GM19463 (cell line): ENCODE results near the gene TTLL8.

Experiments used
- ATAC-seq: cut with Tn5 transposase; IDR thresholded peaks from one replicate; pipeline ENCODE4 v1.9.1; 2021; ENCODE audit warnings: mild to moderate bottlenecking, moderate library complexity; ENCODE audit not compliant: unreplicated experiment

The TTLL8 gene

DNA sequence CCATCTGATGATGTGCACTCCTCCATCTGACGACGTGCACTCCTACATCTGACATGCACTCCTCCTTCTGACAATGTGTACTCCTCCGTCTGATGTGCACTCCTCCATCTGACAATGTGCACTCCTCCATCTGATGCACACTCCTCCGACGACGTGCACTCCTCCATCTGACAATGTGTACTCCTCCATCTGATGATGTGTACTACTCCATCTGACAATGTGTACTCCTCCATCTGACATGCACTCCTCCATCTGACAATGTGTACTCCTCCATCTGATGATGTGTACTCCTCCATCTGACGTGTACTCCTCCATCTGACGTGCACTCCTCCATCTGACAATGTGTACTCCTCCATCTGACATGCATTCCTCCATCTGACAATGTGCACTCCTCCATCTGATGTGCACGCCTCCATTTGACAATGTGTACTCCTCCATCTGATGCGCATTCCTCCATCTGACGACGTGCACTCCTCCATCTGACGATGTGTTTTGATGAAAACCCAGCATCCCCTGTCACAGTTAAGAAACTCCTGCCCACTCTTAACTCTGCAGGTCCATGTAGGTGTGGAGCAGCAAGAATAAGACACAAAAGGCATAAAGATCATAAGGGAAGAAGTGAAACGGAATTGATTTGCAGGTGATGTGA is 35.8 kb downstream of the TTLL8 start:
- ATAC-seq = no peak

DNA sequence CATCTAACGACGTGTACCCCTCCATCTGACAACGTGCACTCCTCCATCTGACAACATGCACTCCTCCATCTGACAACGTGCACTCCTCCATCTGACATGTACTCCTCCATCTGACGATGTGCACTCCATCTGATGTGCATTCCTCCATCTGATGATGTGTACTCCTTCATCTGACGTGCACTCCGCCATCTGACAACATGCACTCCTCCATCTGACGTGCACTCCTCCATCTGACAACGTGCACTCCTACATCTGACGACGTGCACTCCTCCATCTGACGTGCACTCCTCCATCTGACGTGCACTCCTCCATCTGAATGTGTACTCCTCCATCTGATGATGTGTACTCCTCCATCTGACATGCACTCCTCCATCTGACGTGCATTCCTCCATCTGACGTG is 37.5 kb downstream of the TTLL8 start:
- ATAC-seq = no peak

DNA sequence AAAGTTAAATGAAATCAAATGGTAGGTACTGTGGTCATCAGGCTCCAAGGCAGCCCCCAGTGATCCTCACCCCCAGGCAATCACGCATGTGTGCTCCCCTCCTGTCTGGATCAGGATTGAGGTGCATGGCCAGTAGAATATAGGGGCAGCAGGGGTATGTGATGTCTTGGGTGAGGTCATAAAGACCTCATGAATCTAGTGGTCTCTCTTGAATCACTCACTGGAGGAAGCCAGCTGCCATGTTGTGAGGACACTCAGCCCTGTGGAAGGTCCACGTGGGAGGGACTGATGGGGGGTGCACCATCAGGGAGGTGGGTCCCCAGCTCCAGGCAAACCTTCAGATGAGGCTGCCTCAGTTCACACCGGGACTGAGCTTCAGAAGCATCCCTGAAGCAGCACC is 38.8 kb downstream of the TTLL8 start:
- no peak for ATAC-seq

DNA sequence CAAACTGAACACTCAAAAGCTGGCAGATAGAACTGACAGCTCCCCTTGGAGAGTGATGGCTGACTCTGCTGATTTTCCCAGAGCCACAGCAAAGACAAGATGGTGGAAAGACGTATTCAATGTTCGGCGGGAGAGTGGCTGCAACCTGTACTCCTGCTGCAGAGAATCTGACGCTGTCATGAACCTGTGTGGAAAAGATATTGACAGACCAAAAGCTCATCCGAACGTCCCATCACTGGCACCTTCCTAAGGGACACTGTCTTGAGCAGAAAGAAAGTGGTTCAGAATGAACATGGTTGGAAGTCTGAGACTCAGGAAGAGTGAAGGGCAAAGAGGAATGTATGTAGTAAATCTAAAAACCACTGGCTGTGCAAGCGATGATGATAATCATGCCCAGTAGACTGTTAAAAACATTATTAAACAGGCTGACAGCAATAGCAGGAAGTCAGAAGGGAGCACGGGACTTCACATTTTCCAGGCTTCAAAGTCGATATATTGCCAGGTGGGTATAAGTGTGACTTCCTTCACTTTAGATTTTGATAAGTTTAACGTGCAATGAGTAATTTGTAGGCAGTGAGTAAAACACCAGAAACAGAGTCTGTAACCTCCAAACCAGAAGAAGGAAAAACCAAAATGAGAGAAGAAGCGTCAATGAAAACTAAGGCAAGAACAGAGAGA is 39.4 kb downstream of the TTLL8 start:
- ATAC-seq = no peak

DNA sequence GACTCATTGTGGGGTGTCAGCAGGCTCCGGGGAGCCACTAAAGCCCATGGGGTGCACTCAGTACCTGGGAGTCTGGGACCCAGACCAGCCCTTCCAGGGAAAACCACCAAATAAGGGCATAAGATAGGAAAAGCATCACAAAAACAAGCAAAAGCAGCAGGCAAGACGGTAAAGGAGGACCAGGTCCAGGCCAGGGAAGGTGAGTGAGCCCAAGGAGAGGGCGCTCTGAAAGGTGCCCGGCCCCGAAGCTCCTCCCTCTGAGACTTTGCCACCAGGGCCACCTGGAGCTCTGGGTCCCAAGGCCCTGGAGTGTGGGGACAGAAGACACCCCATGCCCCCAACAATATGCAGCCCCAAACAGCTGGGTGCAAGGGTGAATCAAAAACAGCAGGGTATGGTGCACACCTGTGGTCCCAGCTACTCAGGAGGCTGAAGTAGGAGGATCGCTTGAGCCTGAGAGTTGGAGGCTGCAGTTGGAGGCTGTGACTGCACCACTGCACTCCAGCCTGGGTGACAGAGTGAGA is 40.3 kb downstream of the TTLL8 start:
- ATAC-seq = no peak

DNA sequence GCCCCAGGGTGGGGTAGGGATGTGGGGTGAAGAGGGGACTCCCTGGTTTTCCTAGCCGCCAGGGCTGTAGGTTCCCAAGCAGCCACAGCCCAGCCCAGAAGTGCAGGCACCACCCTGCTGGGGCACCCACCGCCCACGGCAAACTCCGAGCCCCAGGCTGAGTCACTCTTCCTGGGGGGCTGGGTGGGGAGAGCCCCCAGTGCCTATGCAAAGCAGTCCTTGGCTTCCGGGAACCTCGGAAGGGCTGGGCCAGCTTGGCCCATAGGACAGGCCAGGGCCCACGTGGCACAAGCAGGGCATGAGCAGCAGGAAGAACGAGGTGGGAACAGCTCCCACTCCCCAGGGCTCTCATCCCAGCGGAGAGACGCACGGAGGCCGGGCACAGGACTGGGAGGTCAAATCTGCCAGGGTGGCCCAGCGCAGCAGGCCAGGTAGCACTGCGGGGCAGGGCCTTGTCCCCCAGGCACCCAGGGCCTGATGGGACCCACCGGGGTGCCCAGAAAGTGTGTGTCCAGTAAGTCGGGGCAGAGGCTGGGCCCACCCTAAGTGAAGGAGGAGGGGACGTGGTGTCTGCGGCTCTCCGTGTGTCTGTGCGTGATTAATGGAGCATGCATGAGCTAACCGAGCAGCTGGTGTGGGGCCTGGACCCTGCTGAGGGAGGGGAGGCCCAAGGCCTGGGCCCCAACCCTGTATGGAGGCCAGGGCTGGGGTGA is 41.0 kb downstream of the TTLL8 start:
- no peak for ATAC-seq

DNA sequence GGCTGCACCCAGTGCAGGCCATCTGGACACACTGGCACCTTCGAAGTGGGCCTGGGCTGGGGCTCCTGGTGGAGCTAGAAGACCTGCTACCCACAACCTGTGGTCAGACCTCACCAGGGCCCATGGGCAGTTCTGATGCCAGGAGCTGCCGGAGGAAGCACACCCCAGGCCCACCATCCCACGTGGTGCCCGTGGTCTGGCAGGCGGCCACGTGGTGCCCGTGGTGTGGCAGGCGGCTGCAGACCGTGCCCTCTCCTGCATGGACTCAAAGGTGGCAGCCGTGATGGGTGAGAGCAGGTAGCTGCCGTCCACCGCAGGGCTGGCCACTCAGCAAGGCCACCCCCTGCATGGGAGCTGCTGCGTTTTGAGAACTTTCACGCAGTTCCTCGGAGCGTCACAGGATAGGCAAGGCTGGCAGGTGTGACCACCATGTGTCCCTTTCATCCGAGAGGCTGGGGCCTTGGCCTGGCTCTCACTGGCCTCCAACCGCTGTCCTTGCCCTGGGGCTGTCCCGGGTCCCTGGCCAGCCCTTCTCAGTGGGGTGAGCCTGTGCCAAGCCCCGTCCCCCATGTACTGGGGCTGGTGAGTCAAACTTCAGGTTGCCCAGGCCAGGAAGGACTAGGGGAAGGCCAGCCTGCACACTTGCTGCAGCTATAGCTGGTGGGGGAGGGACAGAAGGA is 41.6 kb downstream of the TTLL8 start:
- no peak for ATAC-seq

DNA sequence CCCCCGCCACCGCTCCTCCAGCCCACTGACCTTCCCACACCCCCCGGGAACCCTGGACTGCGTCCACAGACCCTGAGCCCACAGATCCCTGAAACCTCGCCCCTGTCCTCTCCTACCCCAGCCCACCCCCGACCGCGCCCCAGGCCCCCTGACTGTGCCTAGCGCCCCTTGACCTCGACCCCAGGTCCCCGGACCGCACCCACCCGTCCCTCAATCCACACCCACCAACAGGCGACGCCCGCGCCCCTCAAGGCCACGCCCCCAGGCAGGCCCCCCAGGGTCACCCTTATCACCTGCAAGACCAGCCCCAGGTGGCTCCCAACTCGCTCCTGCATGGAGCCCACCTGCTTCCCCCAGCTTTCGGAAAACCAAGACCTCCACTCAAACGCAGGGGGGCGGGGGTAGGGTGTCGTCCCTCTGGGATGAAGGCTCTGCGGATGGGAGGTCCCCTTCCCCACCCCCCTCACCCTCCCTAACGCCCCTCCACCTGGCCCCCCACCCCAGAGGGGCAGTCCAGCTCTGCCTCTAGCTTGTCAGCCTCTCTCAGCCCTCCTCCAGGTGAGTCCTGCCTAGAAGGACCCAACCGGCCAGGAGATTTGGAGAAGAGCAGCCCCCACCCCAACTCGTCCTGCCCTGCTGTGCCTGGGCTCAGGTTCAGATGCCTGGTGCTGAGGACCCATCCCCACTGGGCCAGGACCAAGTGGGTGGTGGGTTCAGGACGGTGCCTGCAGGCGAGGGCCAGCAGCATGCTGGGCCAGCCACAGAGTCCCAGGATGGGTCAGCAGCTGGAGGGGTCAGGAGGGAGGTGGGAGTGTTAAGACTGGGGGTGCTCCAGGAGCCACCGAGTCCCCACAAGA is 42.4 kb downstream of the TTLL8 start:
- ATAC-seq = no peak

DNA sequence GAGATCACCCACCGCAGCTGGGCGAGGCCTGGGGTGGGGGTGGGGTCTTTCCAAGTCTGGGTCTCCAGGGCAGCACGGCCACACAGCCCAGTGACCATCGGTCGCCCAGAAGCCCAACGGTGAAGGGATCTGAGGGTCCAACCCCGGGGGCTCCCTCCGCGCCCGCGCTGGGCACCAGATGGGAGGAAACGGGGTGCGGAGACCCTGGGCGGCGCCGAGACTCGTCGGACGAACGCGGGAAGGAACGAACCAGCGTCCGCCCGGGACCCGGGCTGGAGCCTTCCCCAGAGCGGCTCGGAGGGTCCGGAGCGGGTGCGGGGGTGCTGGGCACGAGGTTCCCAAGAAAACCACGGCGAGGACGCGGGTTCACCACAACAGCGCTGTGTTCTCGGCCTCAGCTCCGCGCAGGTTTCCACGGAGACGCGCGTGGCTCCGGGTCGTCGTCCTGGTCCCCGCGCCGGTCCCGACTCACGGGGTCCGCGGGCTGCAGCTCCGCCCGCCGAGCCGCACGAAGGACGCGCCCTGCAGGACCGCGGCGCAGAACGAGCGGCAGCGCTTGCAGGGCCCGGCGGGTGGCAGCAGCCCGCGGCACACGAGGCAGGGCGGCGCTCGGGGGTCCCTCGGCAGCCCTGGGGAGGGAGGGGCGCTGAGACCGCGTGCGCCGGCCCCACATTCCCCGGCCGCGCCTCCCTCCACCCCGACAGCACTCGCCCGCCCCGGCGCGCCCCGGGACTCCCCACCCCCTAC is 43.3 kb downstream of the TTLL8 start:
- ATAC-seq = no peak

DNA sequence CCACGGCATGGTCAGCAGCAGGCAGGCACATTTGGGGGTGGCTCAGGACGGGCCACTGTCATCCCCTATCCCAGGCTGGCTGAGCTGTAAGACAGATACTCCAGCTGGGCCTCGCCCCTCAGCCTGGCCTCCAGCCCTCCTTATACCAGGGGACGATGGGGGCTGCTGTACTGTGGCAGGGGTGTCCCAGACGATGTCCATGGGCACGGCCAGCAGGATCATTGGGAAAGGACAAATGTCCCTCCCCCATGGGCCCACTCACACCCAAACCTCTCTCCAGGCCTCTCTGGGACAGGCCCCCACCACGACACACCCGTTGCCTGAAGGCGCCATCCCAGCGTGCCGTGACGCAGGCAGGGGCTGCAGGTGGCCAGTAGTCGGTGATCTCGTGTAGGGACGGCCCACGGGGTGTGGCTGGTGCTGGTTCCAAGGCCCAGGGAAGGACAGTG is 44.0 kb downstream of the TTLL8 start:
- no peak for ATAC-seq

DNA sequence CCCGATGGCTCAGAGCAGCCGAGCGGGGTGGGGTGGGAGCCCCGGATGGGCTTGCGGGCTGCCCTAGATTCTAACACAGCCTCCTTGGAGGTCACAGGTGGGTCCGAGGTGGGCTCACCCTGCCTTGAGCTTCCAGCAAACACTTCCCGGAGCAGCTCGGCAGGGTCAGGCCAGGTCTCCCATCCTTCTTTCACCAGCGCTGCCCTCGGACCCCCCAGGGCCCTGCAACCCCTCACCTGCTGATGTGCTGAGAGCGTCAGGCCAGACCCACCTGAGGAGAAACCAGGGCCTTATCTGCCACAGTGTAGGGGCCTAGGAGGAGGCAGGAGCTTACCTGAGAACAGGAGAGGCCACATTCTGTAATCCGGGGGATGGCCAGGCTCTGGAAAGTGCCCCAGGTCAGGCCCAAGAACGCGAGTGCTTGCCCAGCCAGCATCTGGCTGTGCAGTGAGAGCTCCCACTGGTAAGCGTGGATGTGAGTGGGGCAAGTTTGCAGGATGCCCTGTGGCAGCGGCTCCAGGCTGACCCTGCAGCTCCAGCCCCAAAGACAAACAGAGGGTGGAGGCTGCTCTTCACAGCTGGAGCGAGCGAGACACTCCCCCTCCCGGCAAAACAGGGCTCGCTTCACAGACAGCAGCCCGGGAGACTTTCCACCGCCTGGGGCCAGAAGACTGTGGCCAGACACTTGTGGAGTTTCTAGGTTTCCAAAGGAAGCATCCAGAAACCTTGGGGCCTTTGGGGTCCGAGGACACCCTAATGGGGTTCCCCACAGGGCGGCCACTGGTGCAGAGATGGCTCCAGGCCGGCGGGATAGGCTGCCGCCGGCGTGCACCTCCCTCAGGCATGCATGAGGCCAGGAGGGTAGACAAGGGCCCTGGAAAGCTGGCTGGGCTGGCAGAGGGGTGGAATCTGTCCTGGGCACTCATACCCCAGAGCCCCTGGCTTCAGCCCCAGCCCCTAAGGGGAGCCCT is 45.6 kb downstream of the TTLL8 start, which contains the start of gene IL17REL:
IL17REL (minus strand) TSS at position 555 of the 971 bp plus-strand sequence; CDS start at position 436, 119 bp downstream.
- ATAC-seq = no peak

DNA sequence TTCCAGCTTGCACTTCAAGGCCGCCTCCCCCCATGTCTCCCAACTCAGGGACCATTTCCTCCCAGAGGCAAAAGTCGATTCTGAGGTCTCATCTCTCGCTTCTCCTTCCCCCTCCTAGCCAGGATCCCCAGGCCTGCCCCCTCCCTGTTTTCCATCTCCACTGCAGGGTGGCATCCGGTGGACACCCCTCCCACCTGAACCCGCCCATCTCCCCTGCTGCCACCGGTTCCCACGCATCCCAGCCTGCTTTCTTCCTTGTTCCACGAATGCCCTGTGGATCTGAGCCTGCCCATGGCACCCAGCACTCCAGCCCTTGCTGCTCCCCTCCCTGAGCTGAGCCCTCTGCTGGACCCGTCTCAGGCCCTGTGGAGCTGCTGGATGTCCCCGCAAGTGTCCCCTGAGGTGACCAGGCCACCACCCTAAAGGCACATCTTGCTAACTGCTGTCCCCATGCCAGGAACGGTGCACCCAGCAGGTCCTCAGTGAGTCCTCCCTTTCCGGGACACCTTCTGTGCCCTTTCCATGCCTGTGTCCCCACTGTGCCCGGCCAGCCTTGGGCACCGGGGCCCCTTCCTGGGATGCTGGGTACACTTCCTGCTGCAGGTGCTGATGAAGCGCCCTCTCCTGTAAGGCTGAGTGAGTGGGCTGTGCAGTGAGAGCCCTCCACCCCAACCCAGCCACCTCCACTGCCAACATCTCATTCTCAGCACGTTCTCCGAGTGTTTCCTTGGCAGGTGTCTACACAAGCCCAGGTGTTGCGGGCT is 46.5 kb downstream of the TTLL8 start:
- ATAC-seq = no peak

DNA sequence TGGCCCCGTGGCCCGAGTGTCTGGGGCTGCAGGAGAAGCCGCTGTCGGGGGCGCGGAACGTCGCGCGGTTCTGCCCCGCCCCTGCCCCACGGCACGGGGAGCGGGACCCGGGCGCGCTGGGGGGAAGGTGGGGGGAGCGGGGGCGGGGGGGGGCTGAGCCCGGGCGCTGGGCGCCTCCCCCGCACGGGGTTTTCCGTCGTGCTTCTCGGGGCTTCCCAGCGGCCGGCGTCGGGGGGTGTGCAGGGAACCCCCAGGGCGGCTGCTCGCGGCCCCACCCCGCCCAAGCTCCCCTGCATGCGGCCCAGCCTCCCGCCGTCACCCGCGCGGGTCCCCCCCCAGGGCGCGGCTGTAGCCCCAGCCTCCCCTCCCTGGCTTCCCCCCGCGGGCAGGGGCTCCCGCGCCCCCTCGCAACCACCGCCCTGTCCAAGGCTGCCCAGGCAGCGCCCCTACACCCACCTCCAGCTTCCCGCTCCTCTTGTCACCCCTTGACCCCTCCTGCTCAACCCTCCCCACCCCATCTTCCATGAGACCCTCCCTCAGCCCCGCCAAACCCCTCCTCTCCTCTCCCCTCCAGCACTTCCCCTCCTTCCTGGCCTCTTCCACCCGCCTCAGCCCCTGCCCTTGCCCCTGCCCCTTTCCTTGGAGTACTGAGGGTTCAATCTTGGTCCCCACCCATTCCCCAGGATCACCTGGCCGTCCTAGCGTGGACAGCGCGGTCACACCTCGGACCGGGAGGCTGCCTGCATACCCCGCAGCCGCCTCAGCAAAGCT is 47.2 kb downstream of the TTLL8 start:
- ATAC-seq = no peak

DNA sequence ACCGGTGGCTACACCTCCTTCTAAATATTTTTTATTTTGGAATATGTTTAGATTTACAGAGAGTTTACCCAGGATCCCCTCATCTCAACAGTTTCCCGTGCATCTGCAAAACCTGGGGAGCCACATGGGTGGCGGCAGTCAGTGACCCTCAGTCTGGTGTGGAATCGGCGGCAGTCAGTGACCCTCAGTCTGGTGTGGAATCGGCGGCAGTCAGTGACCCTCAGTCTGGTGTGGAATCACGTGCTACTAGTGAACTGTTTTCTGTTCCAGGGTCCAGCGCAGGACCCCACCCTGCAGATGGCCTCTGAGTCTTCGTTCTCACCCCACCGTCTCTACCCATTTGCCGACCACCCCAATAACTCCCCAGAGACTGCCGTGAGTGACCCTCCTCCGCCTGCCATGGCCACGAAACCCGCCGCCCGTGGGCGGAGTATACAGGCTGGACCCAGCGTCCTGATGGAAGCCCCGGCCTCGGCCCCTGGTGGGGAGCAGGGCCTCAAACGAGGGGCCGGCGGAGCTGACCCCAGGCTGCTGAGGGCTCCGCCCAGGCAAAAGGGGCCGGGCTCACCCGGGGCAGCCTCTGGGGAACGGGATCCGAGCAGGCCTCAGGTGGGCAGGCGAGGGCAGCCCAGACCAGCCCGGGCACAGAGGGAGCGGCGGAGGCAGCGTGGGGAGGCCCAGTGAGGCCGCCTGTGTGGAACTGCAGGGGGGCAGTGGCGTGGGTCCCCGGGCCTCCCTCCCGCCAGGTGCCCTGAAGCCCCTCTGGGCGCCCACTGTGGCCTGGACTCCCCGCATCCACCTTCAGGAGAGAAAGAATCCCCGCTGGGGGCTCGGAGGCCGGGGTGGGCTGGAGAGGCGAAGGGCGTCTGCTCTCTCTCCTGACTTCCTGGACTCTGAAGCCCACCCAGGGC is 48.1 kb downstream of the TTLL8 start:
- ATAC-seq = no peak

DNA sequence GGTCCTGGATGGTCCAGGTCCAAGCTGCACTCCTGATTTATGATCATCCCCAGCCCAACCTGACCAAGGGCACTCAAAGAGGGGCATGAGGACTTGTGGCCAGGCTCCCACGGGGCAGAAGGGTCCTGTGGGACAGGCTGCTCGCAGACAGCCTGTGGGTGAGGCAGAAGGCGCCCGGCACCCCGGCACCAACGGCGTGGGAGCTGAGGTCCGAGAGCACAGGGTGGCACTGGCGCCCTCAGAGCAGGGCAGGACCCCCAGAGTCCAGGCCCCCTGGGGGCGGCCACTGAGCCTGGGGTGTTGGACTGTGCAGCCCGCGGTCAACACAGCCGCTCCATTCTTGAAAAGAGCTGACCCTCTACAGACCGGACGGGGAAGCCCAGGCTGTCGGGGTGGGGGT is 48.8 kb downstream of the TTLL8 start:
- ATAC-seq = no peak
